Lung (tissue), 12 donors: ENCODE results near the gene PODNL1. TPM values are rescaled to one million over a fixed set of nuclear protein-coding genes. Genes with fewer than 3 reads are reported as not detected.

ENCODE experiments used
- ATAC-seq: fragments of 200-7000 bp; cut with Tn5 transposase; one replicate; pipeline ENCODE4 v1.9.1; 2020; ENCODE audit warnings: moderate number of reproducible peaks; ENCODE audit not compliant: insufficient read depth, low FRiP score
- DNase-seq, 3 donors: peaks; one replicate each; pipeline ENCODE4 v3.0.0-alpha.2; 2013 to 2017
- H3K27ac ChIP-seq, 2 donors: one replicate each; pipeline ENCODE4 v1.5.1; 2013; ENCODE audit warnings: mild to moderate bottlenecking in 2 of 2, moderate library complexity in 2 of 2, control low read depth in 1 of 2, inconsistent platforms in 1 of 2, low read depth in 1 of 2, low read length in 1 of 2
- H3K27me3 ChIP-seq, 3 donors: one replicate each; pipeline ENCODE4 v1.5.1; 2013; ENCODE audit warnings: low read length in 2 of 3; ENCODE audit not compliant: control insufficient read depth in 3 of 3, insufficient read depth in 3 of 3
- H3K36me3 ChIP-seq, 4 donors: one replicate each; pipeline ENCODE4 v1.5.1; 2013; ENCODE audit warnings: low read length in 4 of 4, mild to moderate bottlenecking in 1 of 4, moderate library complexity in 1 of 4; ENCODE audit not compliant: control insufficient read depth in 4 of 4, insufficient read depth in 4 of 4
- H3K4me1 ChIP-seq, 5 donors: one replicate each; pipeline ENCODE4 v1.5.1; 2013; ENCODE audit warnings: low read length in 5 of 5, mild to moderate bottlenecking in 2 of 5, moderate library complexity in 1 of 5; ENCODE audit not compliant: control insufficient read depth in 5 of 5, insufficient read depth in 5 of 5
- H3K4me3 ChIP-seq: one replicate; pipeline ENCODE4 v1.5.1; 2013; ENCODE audit warnings: mild to moderate bottlenecking, control low read depth, moderate library complexity
- H3K9ac ChIP-seq, 2 donors: one replicate each; pipeline ENCODE4 v1.5.1; 2013; ENCODE audit warnings: low read length in 2 of 2, control low read depth in 1 of 2; ENCODE audit not compliant: insufficient read depth in 1 of 2
- H3K9me3 ChIP-seq, 4 donors: one replicate each; pipeline ENCODE4 v1.5.1; 2013; ENCODE audit warnings: low read length in 3 of 4, mild to moderate bottlenecking in 1 of 4, moderate library complexity in 1 of 4; ENCODE audit not compliant: control insufficient read depth in 4 of 4, insufficient read depth in 3 of 4
- WGBS, 2 donors: extraction: QIAGEN DNeasy Blood & Tissue Kit; methylation state at CpG; one replicate each; pipeline ENCODE4 v1.1.7; 2013; 5-methylcytosine and 5-hydroxymethylcytosine counted together
- polyA plus RNA-seq, 2 donors: library from polyadenylated mRNA; stranded (reverse); fragments of 200-250 nt; gene quantifications; one replicate each; pipeline ENCODE4 v1.2.1, GENCODE V29; 2013
- total RNA-seq, 2 donors: library from RNA; depleted of rRNA in 1 of 2; stranded (reverse); fragments of >200 nt in 1 of 2; gene quantifications; one replicate each; pipeline ENCODE4 v1.2.1, GENCODE V29; 2014 to 2021
- TF ChIP-seq, protein P1 (sequence below): IDR thresholded peaks from 2 replicates; pipeline ENCODE4 v1.5.1; 2012; ENCODE audit warnings: mild to moderate bottlenecking; ENCODE audit errors: control extremely low read depth, extremely low read depth
- donor health status: control.
- donor health status: control.
- donor health status: Bipolar disorder and iron deficiency.
- donor health status: healthy.
- donor health status: DM: yes; HTN: yes; CAD: no.

PODNL1 gene
- total and polyA plus RNA-seq, 4 donors: 0.55 to 6.4 (median 0.92) TPM

DNA sequence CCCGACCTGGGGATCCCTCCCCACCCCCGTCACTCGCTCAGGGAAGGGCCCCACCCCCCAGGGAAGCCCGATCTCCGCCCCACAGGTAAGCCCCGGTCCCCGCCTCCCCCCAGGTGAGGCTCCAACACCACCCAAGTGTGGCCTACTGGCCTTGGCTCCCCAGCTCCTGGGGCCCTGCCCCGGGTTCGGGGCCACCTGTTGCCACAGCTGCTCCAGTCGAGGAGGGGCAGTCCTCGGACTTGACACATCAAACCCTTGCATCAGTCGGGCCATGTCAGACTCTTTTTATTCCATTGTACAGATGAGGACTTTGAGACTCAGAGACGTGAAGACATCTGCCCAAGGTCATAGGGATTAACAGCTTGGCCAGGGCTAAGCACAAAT is 31.7 kb downstream of the PODNL1 start:
- H3K27ac ChIP-seq: peak overlapping the region in 1 of 2 donors; percentile 82
- peaks cover 0 to 11% (median 3%) of the 10 kb centered on the region in 5 donors for H3K4me1 ChIP-seq
- H3K9ac ChIP-seq: no peak overlapping the region
- no peak for DNase-seq
- no peaks in the 10 kb centered on the region for H3K27me3 ChIP-seq
- peak; percentile 34 for ATAC-seq
- 2 to 3% methylated on average over 11 to 13 of the region's 13 CpGs for WGBS, 2 donors
- H3K9me3 ChIP-seq: no peaks in the 10 kb centered on the region
- peak overlapping the region; percentile 97 for H3K4me3 ChIP-seq
- TF ChIP-seq, protein P1, sequence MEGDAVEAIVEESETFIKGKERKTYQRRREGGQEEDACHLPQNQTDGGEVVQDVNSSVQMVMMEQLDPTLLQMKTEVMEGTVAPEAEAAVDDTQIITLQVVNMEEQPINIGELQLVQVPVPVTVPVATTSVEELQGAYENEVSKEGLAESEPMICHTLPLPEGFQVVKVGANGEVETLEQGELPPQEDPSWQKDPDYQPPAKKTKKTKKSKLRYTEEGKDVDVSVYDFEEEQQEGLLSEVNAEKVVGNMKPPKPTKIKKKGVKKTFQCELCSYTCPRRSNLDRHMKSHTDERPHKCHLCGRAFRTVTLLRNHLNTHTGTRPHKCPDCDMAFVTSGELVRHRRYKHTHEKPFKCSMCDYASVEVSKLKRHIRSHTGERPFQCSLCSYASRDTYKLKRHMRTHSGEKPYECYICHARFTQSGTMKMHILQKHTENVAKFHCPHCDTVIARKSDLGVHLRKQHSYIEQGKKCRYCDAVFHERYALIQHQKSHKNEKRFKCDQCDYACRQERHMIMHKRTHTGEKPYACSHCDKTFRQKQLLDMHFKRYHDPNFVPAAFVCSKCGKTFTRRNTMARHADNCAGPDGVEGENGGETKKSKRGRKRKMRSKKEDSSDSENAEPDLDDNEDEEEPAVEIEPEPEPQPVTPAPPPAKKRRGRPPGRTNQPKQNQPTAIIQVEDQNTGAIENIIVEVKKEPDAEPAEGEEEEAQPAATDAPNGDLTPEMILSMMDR: no peak
- peaks cover 0 to 8% (median 0%) of the 10 kb centered on the region in 4 donors for H3K36me3 ChIP-seq

DNA sequence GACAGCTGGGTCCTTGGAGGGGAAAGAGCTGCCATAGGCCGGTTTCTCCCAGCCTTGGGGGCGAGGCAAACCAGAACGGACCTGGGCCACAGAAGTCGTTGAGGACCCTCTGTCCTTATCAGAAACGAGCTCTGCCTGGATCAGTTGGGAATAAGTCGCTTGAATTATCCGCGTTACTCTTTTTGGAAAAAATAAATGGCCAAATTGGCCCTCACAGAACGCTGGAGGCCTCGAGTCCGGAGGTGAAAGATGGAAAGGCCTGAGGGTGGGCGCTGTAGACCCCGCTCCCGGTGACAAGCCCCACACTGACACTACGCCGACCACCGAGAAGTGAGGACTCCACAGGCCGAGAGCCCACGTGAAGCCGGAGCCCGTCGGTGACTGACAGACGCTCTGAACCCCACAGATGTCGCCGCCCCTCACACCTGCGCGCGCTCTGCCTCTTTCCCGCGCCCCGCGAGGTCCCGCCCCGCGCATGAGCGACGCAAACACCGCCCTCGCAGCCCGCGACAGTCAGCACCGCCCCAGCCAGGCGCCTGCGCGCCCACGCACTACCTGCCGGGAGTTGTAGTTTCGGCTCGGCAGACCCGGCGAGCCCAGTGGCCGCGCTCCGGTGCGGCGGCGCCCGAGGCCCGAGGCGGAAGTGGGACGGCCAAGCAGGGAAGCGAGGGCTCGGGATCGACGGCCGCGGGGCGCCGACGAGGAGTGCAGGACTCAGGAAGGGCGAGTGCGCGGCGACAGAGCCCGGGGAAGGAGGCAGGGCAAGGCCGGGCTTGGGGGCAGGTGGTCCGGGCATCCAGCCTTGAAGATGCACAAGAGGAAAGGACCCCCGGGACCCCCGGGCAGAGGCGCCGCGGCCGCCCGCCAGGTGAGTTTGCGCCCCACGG is 32.3 kb downstream of the PODNL1 start, which contains the start of the genes BRME1 and CC2D1A:
Gene BRME1, minus strand, starts transcription at position 484 of the 887 bp plus-strand sequence. CDS start 1,225 bp downstream, outside the sequence.
Gene CC2D1A, plus strand, starts transcription at position 568 of the 887 bp plus-strand sequence. Its CDS starts 241 bp downstream, at position 809.
- Histone ChIP-seq H3K4me3 (peak within 1 kb of the TSS; percentile 97), H3K4me1 (peaks cover 0 to 11% (median 3%) of the 10 kb centered on the region in 5 donors), H3K9ac (peak within 1 kb of the TSS; percentile 28 to 49), H3K36me3 (peaks cover 0 to 8% (median 0%) of the 10 kb centered on the region in 4 donors), H3K27ac (peak within 1 kb of the TSS in 1 of 2 donors; percentile 82), H3K27me3 (no peaks in the 10 kb centered on the region), H3K9me3 (no peaks in the 10 kb centered on the region)
- DNase-seq (peak; percentile 84 to 91 (median 91)), ATAC-seq (peak; percentile 98)
- WGBS, 2 donors: 5 to 8% methylated on average over 74 to 86 of the region's 86 CpGs
- TF ChIP-seq, protein P1: no peak

DNA sequence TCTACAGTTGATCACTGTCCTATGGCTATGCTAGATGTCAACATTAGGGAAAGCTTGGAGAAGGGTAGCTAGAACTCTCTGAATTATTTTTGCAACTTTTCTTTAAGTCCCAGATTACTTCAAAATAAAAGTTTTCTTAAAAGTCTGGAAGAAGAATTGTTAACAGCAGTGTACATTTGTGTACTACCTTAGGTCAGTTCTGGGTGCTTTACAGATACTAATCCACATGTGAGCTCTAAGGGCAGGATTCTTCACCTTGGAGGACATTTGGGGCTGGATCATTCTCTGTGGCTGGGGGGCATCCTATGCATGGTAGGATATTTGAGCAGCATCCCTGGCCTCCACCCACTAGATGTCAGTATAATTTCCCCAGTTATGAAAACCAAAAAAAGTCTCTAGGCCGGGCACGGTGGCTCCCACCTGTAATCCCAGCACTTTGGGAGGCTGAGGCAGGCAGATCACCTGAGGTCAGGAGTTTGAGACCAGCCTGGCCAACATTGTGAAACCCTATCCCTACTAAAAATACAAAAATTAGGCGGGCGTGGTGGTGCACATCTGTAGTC is 35.1 kb downstream of the PODNL1 start:
- H3K9me3 ChIP-seq: no peaks in the 10 kb centered on the region
- DNase-seq: no peak
- TF ChIP-seq, protein P1: peak; percentile 9
- no peaks in the 10 kb centered on the region for H3K36me3 ChIP-seq
- no peaks in the 10 kb centered on the region for H3K27me3 ChIP-seq
- no peak for ATAC-seq
- no peak overlapping the region for H3K4me3 ChIP-seq
- peaks cover 0 to 11% (median 3%) of the 10 kb centered on the region in 5 donors for H3K4me1 ChIP-seq
- H3K9ac ChIP-seq: no peak overlapping the region
- 65 to 75% methylated on average over 4 of the region's 4 CpGs for WGBS, 2 donors
- no peak overlapping the region for H3K27ac ChIP-seq
